Stimulated activated CD4-positive, alpha-beta T cell treated with anti-CD3 and anti-CD28 coated beads, TNF-alpha, amount 100 ng/mL, for 24 hours (primary cell): Measurements from ENCODE around the gene COL2A1.

Experiments
- DNase-seq, 3 experiments: peaks; one replicate each; pipeline ENCODE4 v3.0.0-alpha.2; 2020; ENCODE audit warnings: low read depth in 3 of 3

The COL2A1 gene

GRCh38 chr12:48004053-48004941 is at the start of gene COL2A1:
Gene COL2A1 (minus strand): TSS chr12:48004476. CDS start chr12:48004321, 155 bp downstream.
- peak in 1 of 3 experiments; percentile 24 for DNase-seq

GRCh38 chr12:48053883-48054282 is 49.6 kb upstream of the COL2A1 start:
- DNase-seq: no peak

- no peak for DNase-seq
These were observed 48.8 kb upstream of the COL2A1 start for GRCh38 chr12:48053122-48053521.

- no peak for DNase-seq
These were observed 47.4 kb upstream of the COL2A1 start for GRCh38 chr12:48051681-48052080.

- DNase-seq: no peak
These were observed 45.9 kb upstream of the COL2A1 start for GRCh38 chr12:48050174-48050573.

GRCh38 chr12:48045965-48046518 is 41.8 kb upstream of the COL2A1 start:
- DNase-seq: no peak

- DNase-seq: no peak
These were observed 41.0 kb upstream of the COL2A1 start for GRCh38 chr12:48045061-48045846.

GRCh38 chr12:48044396-48044795 is 40.1 kb upstream of the COL2A1 start:
- no peak for DNase-seq

GRCh38 chr12:48043771-48044170 is 39.5 kb upstream of the COL2A1 start:
- DNase-seq: no peak

- DNase-seq: no peak
These were observed 37.5 kb upstream of the COL2A1 start for GRCh38 chr12:48041591-48042423.

GRCh38 chr12:48040354-48040753 is 36.1 kb upstream of the COL2A1 start:
- DNase-seq: no peak

GRCh38 chr12:48039151-48039550 is 34.9 kb upstream of the COL2A1 start:
- no peak for DNase-seq

- no peak for DNase-seq
These were observed 33.8 kb upstream of the COL2A1 start for GRCh38 chr12:48038085-48038484.

- no peak for DNase-seq
These were observed 33.1 kb upstream of the COL2A1 start for GRCh38 chr12:48037267-48037915.

- no peak for DNase-seq
These were observed 32.5 kb upstream of the COL2A1 start for GRCh38 chr12:48036818-48037217.

- DNase-seq: no peak
These were observed 30.8 kb upstream of the COL2A1 start for GRCh38 chr12:48034835-48035805.

- no peak for DNase-seq
These were observed 29.2 kb upstream of the COL2A1 start for GRCh38 chr12:48033451-48033850.

- no peak for DNase-seq
These were observed 28.3 kb upstream of the COL2A1 start for GRCh38 chr12:48032597-48032996.

GRCh38 chr12:48031135-48031960 is 27.1 kb upstream of the COL2A1 start:
- no peak for DNase-seq
